ENCODE measurements around the gene CTRB1.
"Not testable (repeated sequence)": the region's sequence is repeated elsewhere in the genome, so short reads cannot be mapped to it uniquely, and the experiment has no call there.

Gene CTRB1

DNA sequence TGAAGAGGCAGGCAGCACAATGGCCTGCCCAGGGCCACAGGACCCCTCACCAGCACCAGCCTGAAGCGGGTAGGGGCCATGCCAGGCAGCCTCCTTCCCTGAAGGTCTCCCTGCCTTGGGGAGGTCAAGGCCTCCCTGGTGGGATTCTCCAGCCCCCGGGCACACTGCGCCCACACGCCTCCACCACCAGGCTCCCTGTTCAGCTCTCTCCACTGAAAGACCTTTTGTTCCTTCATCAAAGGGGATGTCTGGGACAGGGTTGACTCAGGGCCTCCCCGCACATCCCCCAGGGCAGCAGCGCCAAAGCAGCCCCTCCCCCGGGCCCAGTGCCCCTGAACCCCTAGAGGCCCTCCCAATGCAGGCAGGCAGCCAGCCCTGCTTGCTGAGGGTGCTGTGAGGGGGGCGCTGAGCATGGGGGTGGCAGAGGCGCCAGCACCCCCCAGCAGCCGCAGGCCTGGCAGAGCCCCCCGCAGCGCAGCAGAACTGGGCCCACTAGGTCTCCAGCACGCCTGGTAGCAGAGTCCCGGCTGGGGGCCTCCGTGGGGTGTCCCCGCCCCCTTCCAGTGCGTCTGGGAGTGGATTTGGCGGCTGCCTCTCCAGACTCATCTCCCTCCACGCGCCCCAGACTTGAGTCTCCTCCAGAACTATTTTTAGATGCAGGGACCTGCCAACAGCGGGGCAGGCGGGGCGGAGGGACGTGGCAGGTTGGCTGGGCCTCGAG lies 19.5 kb downstream of the CTRB1 start:
- DNase-seq (ENCODE audit: low read depth, low spot score): no peak
- H3K27ac ChIP-seq: peak overlapping the region; percentile 22

DNA sequence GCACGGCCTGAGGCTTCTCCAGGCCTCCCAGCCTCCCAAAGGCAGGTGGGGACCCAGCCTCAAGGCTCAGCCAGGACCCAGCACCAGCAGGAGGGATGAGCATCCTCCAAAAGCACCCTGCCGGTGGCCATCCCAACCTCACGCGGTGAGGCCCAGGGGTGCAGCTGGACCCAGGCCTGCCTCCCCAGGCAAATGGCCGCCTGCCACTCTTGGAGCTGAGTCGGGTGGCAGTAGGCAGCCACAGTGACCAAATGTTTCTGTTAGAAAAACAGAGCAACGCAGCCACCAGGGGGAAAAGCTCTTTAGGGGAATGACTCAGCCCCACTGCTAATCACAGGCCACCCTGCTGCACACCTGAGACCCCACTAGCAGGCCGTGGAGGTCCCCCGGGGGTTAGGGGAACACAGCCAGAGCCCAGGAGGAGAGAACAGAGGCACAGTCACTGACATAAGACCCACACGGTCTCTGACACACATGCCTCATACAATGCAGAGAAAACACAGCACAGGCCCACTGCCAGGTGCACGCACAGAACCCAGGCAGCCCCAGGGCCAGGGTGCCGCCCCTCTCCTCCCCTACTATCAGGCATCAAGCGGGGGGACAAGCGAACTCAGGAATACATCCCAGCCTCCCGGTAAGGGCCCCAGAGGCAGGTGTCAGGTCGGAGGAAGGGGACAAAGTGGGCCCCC lies 20.2 kb downstream of the CTRB1 start:
- no peak for DNase-seq (ENCODE audit: low read depth, low spot score)
- H3K27ac ChIP-seq: peak overlapping the region; percentile 22

- H3K27ac ChIP-seq: no peak overlapping the region
- no peak for DNase-seq (ENCODE audit: low read depth, low spot score)
Measured at GRCh38 chr16:75239542-75240122, 20.8 kb downstream of the CTRB1 start.

DNA sequence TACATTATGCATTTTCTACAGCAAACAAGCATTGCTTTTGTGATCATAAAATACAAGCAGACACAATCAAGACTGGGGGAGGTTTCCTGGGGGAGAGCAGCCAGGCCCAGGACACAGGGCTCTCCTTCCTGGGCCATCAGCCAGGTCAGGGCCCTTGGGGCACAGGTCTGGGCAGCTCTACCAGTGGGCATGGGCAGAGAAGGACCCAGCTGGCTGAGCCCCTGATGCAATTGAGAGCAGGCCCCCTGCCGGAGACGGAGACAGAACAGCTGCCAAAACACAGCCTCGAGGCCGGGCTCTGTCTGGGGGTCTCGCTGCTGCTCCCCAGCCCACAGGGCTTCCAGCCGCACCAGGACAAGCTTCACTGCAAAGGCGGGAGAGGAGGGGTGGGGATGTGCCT lies 21.8 kb downstream of the CTRB1 start:
- DNase-seq (ENCODE audit: low read depth, low spot score); H3K27ac ChIP-seq: not testable (repeated sequence)

- no peak overlapping the region for H3K27ac ChIP-seq
- no peak for DNase-seq (ENCODE audit: low read depth, low spot score)
Measured at GRCh38 chr16:75241412-75241811, 22.6 kb downstream of the CTRB1 start.

DNA sequence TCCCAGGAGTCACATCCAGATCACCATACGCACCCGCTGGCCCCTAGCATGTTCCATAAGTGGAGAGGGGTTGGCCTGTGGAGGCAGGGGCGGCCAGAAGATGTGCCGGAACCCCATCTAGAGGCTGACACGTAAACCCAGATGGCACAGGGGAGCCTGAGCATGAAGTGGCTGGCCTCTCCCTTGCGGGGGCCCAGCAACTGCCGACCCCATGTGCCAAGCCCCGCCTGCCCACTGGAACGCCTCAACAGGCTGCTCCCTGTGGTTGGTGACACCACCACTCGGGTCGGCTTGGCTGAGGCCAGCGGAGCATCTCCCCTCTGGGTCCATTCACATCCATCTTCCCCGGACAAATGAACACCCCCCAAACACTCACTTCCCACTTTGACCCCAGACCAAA lies 23.2 kb downstream of the CTRB1 start:
- H3K27ac ChIP-seq: no peak overlapping the region
- DNase-seq (ENCODE audit: low read depth, low spot score): no peak

GRCh38 chr16:75242436-75243078 lies 23.8 kb downstream of the CTRB1 start:
- H3K27ac ChIP-seq; DNase-seq (ENCODE audit: low read depth, low spot score): not testable (repeated sequence)

GRCh38 chr16:75243667-75244224 lies 25.0 kb downstream of the CTRB1 start:
- H3K27ac ChIP-seq: peak overlapping the region; percentile 87
- DNase-seq (ENCODE audit: low read depth, low spot score): no peak

- no peak for DNase-seq (ENCODE audit: low read depth, low spot score)
- H3K27ac ChIP-seq: peak overlapping the region; percentile 87
Measured at GRCh38 chr16:75244225-75244809, 25.5 kb downstream of the CTRB1 start.

DNA sequence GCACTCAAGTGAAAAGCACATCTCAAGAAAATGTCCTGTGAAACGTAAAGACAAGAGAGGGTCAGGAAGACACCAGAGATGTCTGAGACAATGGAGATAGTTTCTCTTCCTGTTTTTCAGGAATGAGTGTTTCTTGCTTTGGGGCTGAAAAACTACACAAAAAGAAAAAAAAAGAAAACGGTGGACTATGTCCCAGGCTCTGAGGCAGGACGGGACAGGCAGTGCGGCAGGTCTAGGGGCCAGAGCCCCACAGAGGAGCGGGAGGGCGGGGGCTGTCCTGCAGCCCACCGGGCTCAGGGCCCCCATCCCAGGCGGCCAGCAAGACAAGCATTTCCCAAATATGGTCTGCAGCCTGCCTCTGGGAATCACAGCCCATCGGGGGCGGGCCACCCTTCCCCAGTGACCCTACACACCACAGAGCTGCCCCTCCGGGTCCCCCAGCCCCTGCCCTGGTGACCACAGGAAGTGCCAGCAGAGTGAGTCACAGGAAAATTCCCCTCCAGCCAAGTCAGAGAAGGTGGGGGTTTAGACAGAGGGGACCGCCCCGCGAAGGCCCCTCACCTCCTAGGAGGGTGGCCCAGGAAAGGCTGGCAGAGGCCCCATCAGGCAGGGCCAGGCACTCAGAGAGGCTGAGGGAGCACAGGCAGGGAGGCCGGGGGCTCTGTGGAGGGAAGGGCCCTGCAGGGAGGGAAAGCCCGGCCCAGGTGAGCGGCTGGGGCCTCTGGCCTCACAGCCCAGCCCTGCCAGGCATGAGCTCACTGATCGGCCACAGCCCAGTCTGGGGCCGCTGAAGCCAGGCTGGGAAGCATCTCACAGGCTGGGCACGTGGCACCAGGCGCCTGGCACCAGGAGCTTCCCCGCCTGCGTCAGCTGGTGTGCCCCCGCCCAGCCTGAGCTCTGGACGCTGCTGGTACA lies 26.3 kb downstream of the CTRB1 start:
- DNase-seq (ENCODE audit: low read depth, low spot score): no peak

GRCh38 chr16:75246504-75247205 lies 27.9 kb downstream of the CTRB1 start:
- DNase-seq (ENCODE audit: low read depth, low spot score): no peak
- H3K27ac ChIP-seq: peak overlapping the region; percentile 87

More for the DNA sequence above, 26.3 kb downstream of the CTRB1 start:
- peak overlapping the region; percentile 87 for H3K27ac ChIP-seq

GRCh38 chr16:75247249-75247648 lies 28.5 kb downstream of the CTRB1 start:
- H3K27ac ChIP-seq: peak overlapping the region; percentile 87

DNA sequence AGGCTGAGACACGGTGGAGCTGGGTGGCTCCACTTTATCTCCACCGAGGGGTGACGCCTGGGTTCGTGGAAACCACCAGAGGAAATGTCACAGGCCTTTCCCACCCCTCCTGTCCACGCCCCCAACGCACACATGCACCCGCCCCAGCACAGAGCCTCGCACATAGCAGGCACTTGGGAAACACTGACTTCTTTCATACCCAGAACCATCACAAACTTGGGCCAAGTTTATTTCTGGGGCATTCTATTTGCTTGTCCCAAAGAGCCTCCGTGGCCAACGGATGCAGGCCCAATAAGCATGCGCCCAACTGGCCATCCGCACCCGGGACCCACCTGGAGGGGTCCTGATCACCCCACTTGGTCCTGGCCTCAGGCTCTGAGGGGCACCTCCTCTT lies 29.4 kb downstream of the CTRB1 start:
- peak overlapping the region; percentile 87 for H3K27ac ChIP-seq
- DNase-seq (ENCODE audit: low read depth, low spot score): no peak

More at GRCh38 chr16:75247249-75247648, 28.5 kb downstream of the CTRB1 start:
- no peak for DNase-seq (ENCODE audit: low read depth, low spot score)

GRCh38 chr16:75248536-75249380 lies 30.0 kb downstream of the CTRB1 start:
- peak overlapping the region; percentile 87 for H3K27ac ChIP-seq
- no peak for DNase-seq (ENCODE audit: low read depth, low spot score)

- H3K27ac ChIP-seq: peak overlapping the region; percentile 87
- no peak for DNase-seq (ENCODE audit: low read depth, low spot score)
Measured at GRCh38 chr16:75249441-75249840, 30.7 kb downstream of the CTRB1 start.

GRCh38 chr16:75250089-75250808 lies 31.5 kb downstream of the CTRB1 start:
- H3K27ac ChIP-seq: peak overlapping the region; percentile 87
- DNase-seq (ENCODE audit: low read depth, low spot score): no peak

DNA sequence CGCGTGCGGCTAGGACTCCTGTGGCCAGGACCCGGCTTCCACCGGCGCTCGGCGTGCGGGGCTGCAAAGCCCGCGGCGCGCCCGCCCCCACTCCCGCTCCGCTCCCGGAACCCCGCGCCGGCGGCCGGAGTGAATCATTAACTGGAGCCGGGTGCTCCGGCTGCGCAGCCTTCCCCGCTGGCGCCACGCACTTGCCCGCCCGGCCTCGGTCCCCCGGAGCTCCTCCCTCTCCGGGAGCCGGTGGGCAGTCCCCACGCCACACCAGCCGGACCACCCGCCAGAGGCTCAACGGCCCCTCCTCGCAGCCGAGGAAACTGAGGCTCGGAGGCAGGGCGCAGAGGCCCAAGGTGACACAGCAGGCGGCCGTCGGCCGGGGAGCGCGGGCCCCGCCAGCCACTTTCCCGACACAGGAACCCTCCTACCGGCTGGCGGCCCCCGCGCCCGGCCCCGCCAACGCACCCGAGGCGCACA lies 32.1 kb downstream of the CTRB1 start:
- peak overlapping the region; percentile 87 for H3K27ac ChIP-seq
- no peak for DNase-seq (ENCODE audit: low read depth, low spot score)

Measured in epithelial cell of prostate (primary cell).